Stomach (tissue), 9 donors: ENCODE measurements around the gene TCL1A. TPM values are rescaled to one million over a fixed set of nuclear protein-coding genes. Genes with fewer than 3 reads are reported as not detected.

Experiments
- DNase-seq, 2 donors: peaks; one replicate each; pipeline versions ENCODE4 v3.0.0 to v3.0.0-alpha.2; 2013 to 2019
- H3K27ac ChIP-seq, 5 donors: fragments of 200-600 bp in 4 of 5; sonication (generic) in 4 of 5; one replicate each; pipeline ENCODE4 v1.5.1; 2013 to 2019; ENCODE audit warnings: mild to moderate bottlenecking in 1 of 5, moderate library complexity in 1 of 5
- H3K27me3 ChIP-seq, 3 donors: fragments of 200-600 bp; sonication (generic); one replicate each; pipeline ENCODE4 v1.5.1; 2017 to 2019; ENCODE audit warnings: mixed run types in 1 of 3
- H3K36me3 ChIP-seq, 4 donors: fragments of 200-600 bp; sonication (generic); 1 replicate in 3 of 4; 2 replicates in 1 of 4; pipeline ENCODE4 v1.5.1; 2016 to 2019
- H3K4me1 ChIP-seq, 4 donors: fragments of 200-600 bp; sonication (generic); one replicate each; pipeline ENCODE4 v1.5.1; 2016 to 2019
- H3K4me3 ChIP-seq, 4 donors: fragments of 200-600 bp; sonication (generic) in 3 of 4; one replicate each; pipeline ENCODE4 v1.5.1; 2016 to 2019; ENCODE audit warnings: mild to moderate bottlenecking in 1 of 4
- H3K9me3 ChIP-seq, 4 donors: fragments of 200-600 bp; sonication (generic); one replicate each; pipeline ENCODE4 v1.5.1; 2016 to 2019
- CTCF ChIP-seq, 7 experiments: fragments of 450-650 bp in 4 of 7; fragments of 200-600 bp in 3 of 7; sonication (generic) in 3 of 7; IDR thresholded peaks; one replicate each; pipeline ENCODE4 v1.5.1; 2016 to 2019; ENCODE audit warnings: antibody characterized with exemption in 7 of 7, control low read depth in 2 of 7, mild to moderate bottlenecking in 1 of 7
- EP300 ChIP-seq: sonication (generic); formaldehyde crosslinking; IDR thresholded peaks from one replicate; pipeline ENCODE4 v1.6.1; 2017; ENCODE audit warnings: antibody characterized with exemption
- POLR2A ChIP-seq, 4 donors: fragments of 450-650 bp; IDR thresholded peaks; one replicate each; pipeline ENCODE4 v1.6.1; 2016; ENCODE audit warnings: antibody characterized with exemption in 4 of 4, control low read depth in 2 of 4, mild to moderate bottlenecking in 1 of 4, moderate library complexity in 1 of 4
- POLR2AphosphoS5 ChIP-seq, 3 donors: sonication (generic); formaldehyde crosslinking; IDR thresholded peaks; one replicate each; pipeline ENCODE4 v1.6.1; 2016; ENCODE audit warnings: antibody characterized with exemption in 3 of 3
- WGBS, 5 donors: extraction: QIAGEN DNeasy Blood & Tissue Kit in 3 of 5; methylation state at CpG; one replicate each; pipeline versions ENCODE4 v1.1.5 to v1.1.7; 2013 to 2018; 5-methylcytosine and 5-hydroxymethylcytosine counted together
- intact Hi-C: fragments of 100-400 bp; cut with DNase I; formaldehyde crosslinking; loops from one replicate; pipeline ENCODE4 v1.15.1; 2023; ENCODE audit warnings: low total_unique reads
- polyA plus RNA-seq, 3 donors: library from polyadenylated mRNA; stranded (reverse); fragments of 200-250 nt; gene quantifications; one replicate each; pipeline ENCODE4 v1.2.3, GENCODE V29; 2013
- total RNA-seq, 5 donors: library from RNA; depleted of rRNA; stranded (reverse); fragments of >200 nt; gene quantifications; one replicate each; pipeline versions ENCODE4 v1.1.0 to v1.2.3, GENCODE V29; 2014 to 2016
- donor health status: healthy with polysubstance abuse.
- donor health status: Bipolar disorder and iron deficiency.
- donor health status: healthy.

Gene TCL1A
- total and polyA plus RNA-seq, 8 donors: 3.9 to 6.5 TPM; not detected in 6

GRCh38 chr14:95683793-95684192 lies 30.1 kb downstream of the TCL1A start:
- WGBS, 5 donors: 43 to 58% (median 51%) methylated on average over 4 of the region's 4 CpGs
- peak in 5 of 7 experiments; percentile 43 to 70 (median 56) for TF ChIP-seq CTCF (IDR thresholded peaks at IDR 0.05)
- no peak for TF ChIP-seq POLR2A (IDR thresholded peaks at IDR 0.05)
- no peak for TF ChIP-seq POLR2AphosphoS5 (IDR thresholded peaks at IDR 0.05)
- no peak for TF ChIP-seq EP300
- intact Hi-C loops: loop anchor here (10.0 kb wide), 1 partner anchor 69 kb away; no protein-coding TSS in a partner anchor
- no peak overlapping the region for H3K27ac ChIP-seq
- no peak overlapping the region for H3K4me3 ChIP-seq
- H3K36me3 ChIP-seq: no peaks in the 10 kb centered on the region
- peaks cover 0 to 30% (median 0%) of the 10 kb centered on the region in 3 donors for H3K27me3 ChIP-seq
- peak in 1 of 2 donors; percentile 36 for DNase-seq
- no peaks in the 10 kb centered on the region for H3K9me3 ChIP-seq
- H3K4me1 ChIP-seq: no peaks in the 10 kb centered on the region

- no peak for TF ChIP-seq POLR2A (IDR thresholded peaks at IDR 0.05)
- no peak for TF ChIP-seq POLR2AphosphoS5 (IDR thresholded peaks at IDR 0.05)
- no peak for TF ChIP-seq CTCF (IDR thresholded peaks at IDR 0.05)
- TF ChIP-seq EP300: no peak
- no peak for DNase-seq
- H3K27ac ChIP-seq: no peak overlapping the region
These were observed 32.8 kb downstream of the TCL1A start for GRCh38 chr14:95681153-95681552.

DNA sequence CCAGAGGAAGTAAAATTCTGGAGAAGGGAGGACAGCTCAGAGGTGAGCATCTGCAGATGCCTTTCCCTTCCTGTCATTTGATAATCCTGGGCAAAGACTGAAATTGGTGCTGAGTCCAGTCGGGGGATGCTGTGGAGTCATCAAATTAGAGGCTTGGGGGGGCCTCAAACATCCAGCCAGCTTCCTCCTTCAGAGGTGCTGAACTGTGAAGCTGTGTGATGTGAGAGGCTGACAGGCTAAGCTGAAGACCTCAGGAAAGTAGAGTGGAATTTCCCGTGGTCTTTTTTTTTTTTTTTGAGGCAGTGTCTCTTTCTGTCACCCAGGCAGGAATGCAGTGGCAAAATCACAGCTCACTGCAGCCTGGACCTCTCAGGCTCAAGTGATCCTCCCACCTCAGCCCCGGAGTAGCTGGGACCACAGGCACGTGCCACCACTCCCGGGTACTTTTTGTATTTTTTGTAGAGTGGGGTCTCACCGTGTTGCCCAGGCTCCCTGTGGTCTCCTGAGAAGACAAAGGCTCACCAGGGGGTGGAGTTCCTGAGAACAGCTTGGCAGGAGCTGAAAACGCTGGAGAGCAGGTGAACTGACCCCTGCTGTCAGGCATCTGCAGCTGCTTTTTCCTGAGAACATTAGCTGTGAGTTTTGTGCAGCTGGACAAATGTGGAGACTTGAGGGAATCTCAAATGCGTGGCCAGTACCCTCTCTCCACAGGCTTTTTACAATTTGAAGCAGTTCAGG lies 33.8 kb downstream of the TCL1A start:
- peak in 1 of 2 donors; percentile 39 for DNase-seq
- Histone ChIP-seq H3K27ac (no peak overlapping the region), H3K4me3 (no peak overlapping the region), H3K9me3 (peaks cover 0 to 7% (median 3%) of the 10 kb centered on the region in 4 donors), H3K36me3 (no peaks in the 10 kb centered on the region), H3K4me1 (peaks cover 0 to 6% (median 0%) of the 10 kb centered on the region in 4 donors), H3K27me3 (peaks cover 0 to 16% (median 0%) of the 10 kb centered on the region in 3 donors)
- TF ChIP-seq EP300 (no peak), CTCF (IDR thresholded peaks at IDR 0.05) (no peak), POLR2A (IDR thresholded peaks at IDR 0.05) (no peak), POLR2AphosphoS5 (IDR thresholded peaks at IDR 0.05) (no peak)
- 19 to 39% (median 29%) methylated on average over 7 to 8 of the region's 8 CpGs for WGBS, 5 donors
- intact Hi-C loops: loop anchor here (10.0 kb wide), 1 partner anchor 65 kb away; no protein-coding TSS in a partner anchor

More at GRCh38 chr14:95681153-95681552, 32.8 kb downstream of the TCL1A start:
- H3K36me3 ChIP-seq: no peaks in the 10 kb centered on the region
- H3K4me3 ChIP-seq: no peak overlapping the region
- intact Hi-C loops: loop anchor here (10.0 kb wide), 1 partner anchor 66 kb away; no protein-coding TSS in a partner anchor
- peaks cover 0 to 6% (median 0%) of the 10 kb centered on the region in 4 donors for H3K4me1 ChIP-seq
- H3K27me3 ChIP-seq: peaks cover 0 to 23% (median 0%) of the 10 kb centered on the region in 3 donors
- 72 to 85% (median 79%) methylated on average over 2 of the region's 2 CpGs for WGBS, 5 donors
- peaks cover 0 to 6% (median 3%) of the 10 kb centered on the region in 4 donors for H3K9me3 ChIP-seq

DNA sequence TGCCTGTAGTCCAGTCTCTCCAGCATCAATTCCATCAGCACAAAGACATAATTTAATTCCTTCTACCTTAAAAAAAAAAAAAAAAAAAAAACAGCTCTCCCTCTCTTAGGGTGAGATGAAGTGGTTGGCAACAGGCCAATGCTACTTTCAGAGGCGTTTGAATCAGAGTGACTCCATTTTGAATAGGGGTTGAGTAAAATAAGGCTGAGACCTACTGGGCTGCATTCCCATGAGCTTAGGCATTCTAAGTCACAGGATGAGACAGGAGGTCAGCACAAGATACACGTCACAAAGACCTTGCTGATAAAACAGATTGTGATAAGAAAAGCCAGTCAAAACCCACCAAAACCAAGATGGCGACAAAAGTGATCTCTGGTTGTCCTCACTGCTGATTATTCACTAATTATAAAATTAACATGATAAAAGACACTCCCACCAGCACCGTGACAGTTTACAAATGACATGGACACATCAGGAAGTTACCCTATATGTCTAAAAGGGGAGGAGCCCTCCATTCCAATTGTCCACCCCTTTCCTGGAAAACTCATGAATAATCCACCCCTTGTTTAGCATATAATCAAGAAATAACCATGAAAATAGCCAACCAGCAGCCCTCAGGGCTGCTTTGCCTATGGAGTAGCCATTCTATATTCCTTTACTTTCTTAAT lies 34.6 kb downstream of the TCL1A start:
- H3K4me3 ChIP-seq: no peak overlapping the region
- intact Hi-C loops: no loop called here
- no peak overlapping the region for H3K27ac ChIP-seq
- peaks cover 0 to 7% (median 3%) of the 10 kb centered on the region in 4 donors for H3K9me3 ChIP-seq
- peaks cover 0 to 7% (median 0%) of the 10 kb centered on the region in 3 donors for H3K27me3 ChIP-seq
- no peak for DNase-seq
- no peaks in the 10 kb centered on the region for H3K36me3 ChIP-seq
- 63 to 70% (median 69%) methylated on average over 4 of the region's 4 CpGs for WGBS, 5 donors
- H3K4me1 ChIP-seq: peaks cover 0 to 6% (median 0%) of the 10 kb centered on the region in 4 donors
- TF ChIP-seq POLR2AphosphoS5 (IDR thresholded peaks at IDR 0.05) (no peak), EP300 (no peak), CTCF (IDR thresholded peaks at IDR 0.05) (no peak), POLR2A (IDR thresholded peaks at IDR 0.05) (no peak)
